ES-I3 (cell line): Measurements from ENCODE around the gene JAKMIP3.

ENCODE experiments used
- H3K36me3 ChIP-seq: 2 replicates; pipeline ENCODE4 v1.6.1; 2013; ENCODE audit warnings: mild to moderate bottlenecking, low read length, control low read depth, moderate library complexity; ENCODE audit not compliant: insufficient read depth
- H3K4me1 ChIP-seq: 2 replicates; pipeline ENCODE4 v1.6.1; 2013; ENCODE audit warnings: mild to moderate bottlenecking, control low read depth, low read length; ENCODE audit not compliant: insufficient read depth
- H3K9ac ChIP-seq: 2 replicates; pipeline ENCODE4 v1.6.1; 2013; ENCODE audit warnings: low read depth, mild to moderate bottlenecking, low read length, moderate library complexity
- H3K9me3 ChIP-seq: 2 replicates; pipeline ENCODE4 v1.6.1; 2013; ENCODE audit warnings: mild to moderate bottlenecking, low read length, moderate library complexity; ENCODE audit not compliant: control insufficient read depth, insufficient read depth

The JAKMIP3 gene

GRCh38 chr10:132065491-132066105, at the start of gene JAKMIP3:
TSS of gene JAKMIP3 (plus strand) at chr10:132065946. CDS start at chr10:132104809, 38,863 bp downstream.
- Histone ChIP-seq H3K4me1 (no peaks in the 10 kb centered on the region; the same call in 1 of the 2 replicates), H3K36me3 (no peaks in the 10 kb centered on the region), H3K9ac (no peak within 1 kb of the TSS), H3K9me3 (no peaks in the 10 kb centered on the region)

DNA sequence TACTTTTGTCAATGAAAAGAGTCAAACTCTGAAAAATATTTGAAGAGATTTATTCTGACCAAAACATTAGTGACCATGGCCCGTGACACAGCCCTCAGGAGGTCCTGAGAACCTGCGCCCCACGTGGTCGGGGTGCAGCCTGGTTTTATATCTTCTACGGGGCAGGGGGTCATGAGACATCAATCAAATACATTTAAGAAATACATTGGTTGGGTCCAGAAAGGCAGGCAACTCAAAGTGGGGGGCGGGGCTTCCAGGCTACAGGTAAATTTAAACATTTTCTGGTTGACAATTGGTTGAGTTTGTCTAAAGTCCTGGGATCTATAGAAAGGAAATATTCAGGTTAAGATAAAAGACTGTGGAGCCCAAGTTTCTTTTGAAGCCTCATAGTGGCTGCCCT, 49.2 kb upstream of the JAKMIP3 start:
- peaks cover 4% of the 10 kb centered on the region for H3K4me1 ChIP-seq
- H3K9ac ChIP-seq, result no peak overlapping the region
- 0 out of 2 replicates have a peak, but pooled peaks cover 2% of the 10 kb centered on the region for H3K9me3 ChIP-seq
- H3K36me3 ChIP-seq, result no peaks in the 10 kb centered on the region

DNA sequence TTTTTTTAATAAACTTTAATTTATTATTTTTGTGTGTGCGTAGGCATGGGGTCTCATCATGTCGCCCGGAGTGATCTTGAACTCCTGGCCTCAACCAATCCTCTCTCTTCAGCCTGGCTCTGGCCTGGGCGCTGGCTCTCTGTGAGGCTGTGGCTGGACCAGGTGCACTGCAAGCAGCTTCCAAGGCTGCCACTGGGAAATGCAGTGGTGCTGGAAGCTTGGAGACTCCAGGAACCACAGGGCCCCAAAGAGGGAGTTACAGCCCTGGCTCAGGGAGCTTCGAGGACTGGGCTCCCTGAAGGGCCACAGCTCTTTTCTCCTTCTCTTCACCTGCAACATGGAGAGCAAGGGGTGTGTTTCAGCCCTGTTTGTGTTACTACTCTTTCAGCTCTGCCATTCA, 47.3 kb upstream of the JAKMIP3 start:
- H3K9ac ChIP-seq, result no peak overlapping the region
- peaks cover 3% of the 10 kb centered on the region for H3K4me1 ChIP-seq
- H3K9me3 ChIP-seq, result 0 out of 2 replicates have a peak, but pooled peaks cover 2% of the 10 kb centered on the region
- H3K36me3 ChIP-seq, result no peaks in the 10 kb centered on the region

DNA sequence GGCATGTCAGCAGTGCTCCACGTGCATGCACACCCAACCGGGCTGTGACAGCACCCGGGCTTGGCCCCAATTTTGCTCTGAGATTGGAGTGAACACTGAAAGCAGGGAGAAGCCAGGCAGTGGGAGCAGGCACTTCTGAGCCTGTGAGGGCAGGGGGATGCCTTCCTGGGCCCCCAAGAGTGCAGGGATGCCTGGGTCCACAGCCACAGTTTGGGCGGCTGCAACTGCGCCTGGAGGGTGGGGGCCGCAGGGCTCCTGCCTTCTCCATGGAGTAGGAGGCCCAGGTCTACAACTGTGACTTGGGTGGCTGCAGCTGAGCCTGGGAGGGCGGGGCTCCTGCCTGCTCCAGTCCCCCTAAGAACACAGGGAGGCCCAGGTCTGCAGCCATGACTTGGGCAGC, 46.4 kb upstream of the JAKMIP3 start:
- Histone ChIP-seq H3K9ac (no peak overlapping the region), H3K4me1 (peaks cover 3% of the 10 kb centered on the region), H3K9me3 (0 out of 2 replicates have a peak, but pooled peaks cover 2% of the 10 kb centered on the region), H3K36me3 (no peaks in the 10 kb centered on the region)

DNA sequence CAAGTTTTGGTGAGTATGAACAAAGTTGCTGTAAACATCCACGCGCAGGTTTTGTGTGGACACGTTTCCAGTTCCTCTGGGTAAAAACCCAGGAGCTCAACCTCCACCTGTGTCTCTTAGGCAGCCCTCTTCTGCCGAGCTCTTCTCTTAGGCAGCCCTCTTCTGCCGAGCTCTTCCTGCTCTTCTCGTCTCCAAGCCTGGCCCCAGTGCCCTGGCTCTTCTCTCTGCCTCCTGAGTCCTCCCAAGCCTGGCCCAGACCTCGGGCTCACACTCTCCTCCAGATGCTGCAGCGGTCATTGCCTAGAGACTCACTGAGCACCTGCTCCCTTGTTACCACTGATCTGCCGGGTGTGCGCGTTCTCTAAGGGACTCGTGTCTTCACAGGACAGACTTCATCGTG, 45.3 kb upstream of the JAKMIP3 start:
- Histone ChIP-seq H3K36me3 (no peaks in the 10 kb centered on the region), H3K9ac (no peak overlapping the region), H3K9me3 (0 out of 2 replicates have a peak, but pooled peaks cover 2% of the 10 kb centered on the region), H3K4me1 (peaks cover 3% of the 10 kb centered on the region; the same call in 1 of the 2 replicates)

DNA sequence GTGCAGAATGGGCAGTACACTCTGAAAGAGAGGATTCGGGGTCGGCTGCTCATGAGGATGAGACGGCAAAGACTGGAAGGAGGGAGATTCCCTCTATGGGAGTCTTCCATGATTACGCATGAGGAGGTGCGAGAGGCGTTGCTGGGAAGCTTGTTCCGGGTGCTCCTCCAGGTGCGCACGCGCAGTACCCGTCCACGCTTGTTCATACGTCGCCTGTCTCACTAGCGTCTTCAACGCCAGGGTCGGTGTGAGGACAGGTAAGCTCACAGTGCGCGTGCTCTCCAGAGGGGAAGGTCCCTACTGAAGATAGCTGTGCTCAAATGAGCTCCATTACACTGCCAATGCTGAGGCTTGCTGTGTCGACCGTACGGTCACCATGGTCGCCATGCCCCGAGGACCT, 44.7 kb upstream of the JAKMIP3 start:
- H3K9me3 ChIP-seq, result 0 out of 2 replicates have a peak, but pooled peaks cover 2% of the 10 kb centered on the region

GRCh38 chr10:132021504-132022143, 44.1 kb upstream of the JAKMIP3 start:
- H3K9me3 ChIP-seq, result 0 out of 2 replicates have a peak, but pooled peaks cover 2% of the 10 kb centered on the region
- H3K4me1 ChIP-seq, result no peaks in the 10 kb centered on the region
- no peaks in the 10 kb centered on the region for H3K36me3 ChIP-seq
- H3K9ac ChIP-seq, result no peak overlapping the region

More for the DNA sequence above, 44.7 kb upstream of the JAKMIP3 start:
- Histone ChIP-seq H3K4me1 (no peaks in the 10 kb centered on the region), H3K9ac (no peak overlapping the region), H3K36me3 (no peaks in the 10 kb centered on the region)

- Histone ChIP-seq H3K4me1 (no peaks in the 10 kb centered on the region), H3K9ac (no peak overlapping the region), H3K9me3 (0 out of 2 replicates have a peak, but pooled peaks cover 2% of the 10 kb centered on the region), H3K36me3 (no peaks in the 10 kb centered on the region)
These were observed 43.5 kb upstream of the JAKMIP3 start for GRCh38 chr10:132022241-132022640.

- Histone ChIP-seq H3K36me3 (no peaks in the 10 kb centered on the region), H3K9me3 (0 out of 2 replicates have a peak, but pooled peaks cover 2% of the 10 kb centered on the region), H3K9ac (peak overlapping the region; percentile 38; the same call in 1 of the 2 replicates), H3K4me1 (no peaks in the 10 kb centered on the region)
These were observed 42.5 kb upstream of the JAKMIP3 start for GRCh38 chr10:132023092-132023811.

DNA sequence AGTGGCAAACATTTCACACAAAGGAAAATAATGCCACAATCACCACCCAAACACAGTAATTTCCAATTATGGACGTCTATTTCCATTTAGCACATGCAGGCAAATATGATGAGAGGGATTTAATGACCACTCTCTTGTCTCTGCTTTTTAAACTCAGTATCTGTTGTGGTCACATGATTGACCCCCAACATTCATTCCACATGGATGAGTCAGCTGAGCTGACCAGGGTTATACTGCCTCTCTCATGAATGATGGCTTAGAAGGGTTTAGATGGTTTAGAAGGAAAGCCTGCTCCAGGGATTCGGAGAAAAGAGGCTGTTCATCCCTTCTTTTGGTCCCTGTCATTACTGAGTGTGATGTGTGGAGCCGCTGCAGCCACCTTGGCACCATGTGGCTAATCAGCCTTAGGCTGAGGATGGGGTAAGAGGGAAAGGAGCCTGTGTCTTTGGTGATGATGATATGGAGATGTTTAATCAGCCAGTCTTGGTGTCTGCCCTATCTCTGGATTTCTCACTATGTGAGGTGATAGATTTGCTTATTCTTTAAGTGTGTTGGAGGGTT, 38.2 kb upstream of the JAKMIP3 start:
- Histone ChIP-seq H3K9ac (no peak overlapping the region), H3K4me1 (no peaks in the 10 kb centered on the region), H3K36me3 (no peaks in the 10 kb centered on the region), H3K9me3 (no peaks in the 10 kb centered on the region)

GRCh38 chr10:132028706-132029105, 37.0 kb upstream of the JAKMIP3 start:
- H3K9ac ChIP-seq, result no peak overlapping the region

GRCh38 chr10:132030898-132031463, 34.8 kb upstream of the JAKMIP3 start:
- Histone ChIP-seq H3K9me3 (no peaks in the 10 kb centered on the region), H3K4me1 (no peaks in the 10 kb centered on the region), H3K36me3 (no peaks in the 10 kb centered on the region), H3K9ac (no peak overlapping the region)

More at GRCh38 chr10:132028706-132029105, 37.0 kb upstream of the JAKMIP3 start:
- H3K36me3 ChIP-seq, result no peaks in the 10 kb centered on the region
- H3K4me1 ChIP-seq, result no peaks in the 10 kb centered on the region
- no peaks in the 10 kb centered on the region for H3K9me3 ChIP-seq

DNA sequence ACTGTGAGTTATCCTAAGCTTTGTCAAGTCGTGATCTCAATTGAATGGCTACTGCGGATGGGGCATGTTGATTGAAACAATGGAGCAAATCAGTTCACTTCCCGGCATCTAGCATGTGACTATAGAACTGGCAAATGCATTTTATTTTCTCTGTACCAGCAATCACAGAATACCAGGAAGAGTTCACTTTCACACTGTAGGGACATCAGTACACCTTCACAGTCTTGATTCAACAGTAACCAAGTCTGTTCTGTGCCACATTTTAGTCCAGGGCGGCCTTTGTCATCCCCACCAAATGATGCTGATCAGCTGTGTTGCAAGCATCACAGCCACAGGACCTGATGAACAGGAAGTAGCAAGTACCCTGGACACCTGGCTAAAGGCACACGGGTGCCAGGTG, 32.1 kb upstream of the JAKMIP3 start:
- no peaks in the 10 kb centered on the region for H3K36me3 ChIP-seq
- H3K4me1 ChIP-seq, result no peaks in the 10 kb centered on the region; the same call in 1 of the 2 replicates
- H3K9ac ChIP-seq, result no peak overlapping the region
- H3K9me3 ChIP-seq, result no peaks in the 10 kb centered on the region

DNA sequence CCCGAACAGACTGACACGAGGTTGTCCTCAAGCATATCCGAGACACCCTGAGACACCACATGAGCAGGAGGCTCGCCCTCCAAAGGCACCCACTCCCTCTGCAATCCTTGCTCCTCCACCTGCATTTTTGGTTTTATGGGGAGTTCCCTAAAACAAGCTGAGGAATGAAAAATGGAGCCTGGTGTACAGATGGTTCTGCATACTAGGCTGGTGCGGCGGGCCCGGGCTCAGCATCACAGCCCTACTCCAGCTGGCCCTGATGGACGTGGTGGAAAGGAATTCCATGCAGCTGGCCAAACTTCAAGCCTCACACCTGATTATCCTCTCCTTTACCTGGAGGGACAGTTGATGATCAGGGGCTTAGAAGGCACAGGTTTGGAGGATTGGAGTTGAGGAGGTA, 30.3 kb upstream of the JAKMIP3 start:
- no peaks in the 10 kb centered on the region for H3K9me3 ChIP-seq
- no peaks in the 10 kb centered on the region for H3K36me3 ChIP-seq
- no peaks in the 10 kb centered on the region; the same call in 1 of the 2 replicates for H3K4me1 ChIP-seq
- no peak overlapping the region for H3K9ac ChIP-seq
